Hematopoietic multipotent progenitor cell (in vitro differentiated cells): ENCODE results near the gene CD37. TPM values are rescaled to one million over a fixed set of nuclear protein-coding genes. Genes with fewer than 3 reads are reported as not detected.
"Not testable (repeated sequence)": the region's sequence is repeated elsewhere in the genome, so short reads cannot be mapped to it uniquely, and the experiment has no call there.

Experiments used
- DNase-seq, 3 donors: peaks; one replicate each; pipeline ENCODE4 v3.0.0-alpha.2; 2011 to 2015; ENCODE audit warnings: low read depth in 2 of 3, low spot score in 2 of 3
- small RNA-seq: library from RNA; depleted of rRNA; stranded (forward); fragments of <200 nt; gene quantifications from one replicate; pipeline ENCODE3, GENCODE V24; 2012
- total RNA-seq: library from RNA; depleted of rRNA; stranded (reverse); fragments of >200 nt; gene quantifications from one replicate; pipeline ENCODE4 v1.2.3, GENCODE V29; 2012

Gene CD37
- total RNA-seq, 1 donor: 255 TPM

GRCh38 chr19:49371184-49371583, 36.0 kb downstream of the CD37 start:
- DNase-seq: no peak

- not testable (repeated sequence) for DNase-seq
Observed at GRCh38 chr19:49373174-49373573, 38.0 kb downstream of the CD37 start.

GRCh38 chr19:49374665-49375434, 39.6 kb downstream of the CD37 start:
- no peak for DNase-seq

- no peak for DNase-seq
Observed at GRCh38 chr19:49378512-49378911, 43.3 kb downstream of the CD37 start.

- DNase-seq: no peak
Observed at GRCh38 chr19:49380391-49380790, 45.2 kb downstream of the CD37 start.

GRCh38 chr19:49382639-49383038, 47.4 kb downstream of the CD37 start:
- no peak for DNase-seq

GRCh38 chr19:49383599-49383998, 48.4 kb downstream of the CD37 start:
- no peak for DNase-seq

GRCh38 chr19:49387936-49388372, 52.7 kb downstream of the CD37 start, which contains the start of gene KASH5:
Gene KASH5, plus strand, starts transcription at chr19:49388249. Its CDS starts 2,635 bp downstream, at chr19:49390884.
- peak in 2 of 3 donors; percentile 81 to 93 for DNase-seq

- DNase-seq: no peak
Observed at GRCh38 chr19:49389406-49389805, 54.2 kb downstream of the CD37 start.

Small RNA genes lying within 50 kb of the gene (small RNA-seq; reads per million reads assigned to genes)
- not detected for gene MIR4324

Other genes starting within 250 kb of the CD37 start
- 243 TPM for gene SNRNP70, start 250.0 kb upstream of the CD37 start, total RNA-seq
- 2.7 TPM for gene LIN7B, start 221.0 kb upstream of the CD37 start, total RNA-seq
- gene C19orf73, start 216.3 kb upstream of the CD37 start, total RNA-seq: 7.0 TPM
- gene PPFIA3, start 215.9 kb upstream of the CD37 start, total RNA-seq: 3.5 TPM
- not detected for gene HRC, start 180.0 kb upstream of the CD37 start, total RNA-seq
- 2.2 TPM for gene TRPM4, start 177.6 kb upstream of the CD37 start, total RNA-seq
- 0.54 TPM for gene SLC6A16, start 10.2 kb upstream of the CD37 start, total RNA-seq
- 0.27 TPM for gene TEAD2, start 27.0 kb downstream of the CD37 start, total RNA-seq
- not detected for gene DKKL1, start 28.5 kb downstream of the CD37 start, total RNA-seq
- 0.27 TPM for gene KASH5, start 52.8 kb downstream of the CD37 start, total RNA-seq
- gene PTH2, start 88.0 kb downstream of the CD37 start, total RNA-seq: not detected
- gene GFY, start 90.0 kb downstream of the CD37 start, total RNA-seq: not detected
- not detected for gene SLC17A7, start 106.1 kb downstream of the CD37 start, total RNA-seq
- 115 TPM for gene PIH1D1, start 116.4 kb downstream of the CD37 start, total RNA-seq
- 94.0 TPM for gene ALDH16A1, start 117.8 kb downstream of the CD37 start, total RNA-seq
- 3.8 TPM for gene FLT3LG, start 138.8 kb downstream of the CD37 start, total RNA-seq
- gene RPL13A, start 152.2 kb downstream of the CD37 start, total RNA-seq: 5,678 TPM
- 7,657 TPM for gene RPS11, start 161.0 kb downstream of the CD37 start, total RNA-seq
- 26.9 TPM for gene FCGRT, start 177.3 kb downstream of the CD37 start, total RNA-seq
- gene RCN3, start 192.6 kb downstream of the CD37 start, total RNA-seq: 1.1 TPM
- 114 TPM for gene NOSIP, start 245.2 kb downstream of the CD37 start, total RNA-seq
- 2.7 TPM for gene PRRG2, start 245.9 kb downstream of the CD37 start, total RNA-seq